Activated naive CD8-positive, alpha-beta T cell treated with anti-CD3 and anti-CD28 coated beads, Interleukin-2, amount 50 U/mL, for 16 hours (primary cell): ENCODE measurements around the gene LIM2.
A peak's percentile ranks its signal among the peaks of the same experiment; 100 is the strongest.

Source experiments
- DNase-seq: peaks from one replicate; pipeline ENCODE4 v3.0.0-alpha.2; 2020; ENCODE audit warnings: low read depth, low spot score

Gene LIM2

GRCh38 chr19:51339687-51340656 lies 47.8 kb downstream of the LIM2 start:
- DNase-seq = peak; percentile 84

GRCh38 chr19:51339313-51339686 lies 48.5 kb downstream of the LIM2 start:
- no peak for DNase-seq

DNA sequence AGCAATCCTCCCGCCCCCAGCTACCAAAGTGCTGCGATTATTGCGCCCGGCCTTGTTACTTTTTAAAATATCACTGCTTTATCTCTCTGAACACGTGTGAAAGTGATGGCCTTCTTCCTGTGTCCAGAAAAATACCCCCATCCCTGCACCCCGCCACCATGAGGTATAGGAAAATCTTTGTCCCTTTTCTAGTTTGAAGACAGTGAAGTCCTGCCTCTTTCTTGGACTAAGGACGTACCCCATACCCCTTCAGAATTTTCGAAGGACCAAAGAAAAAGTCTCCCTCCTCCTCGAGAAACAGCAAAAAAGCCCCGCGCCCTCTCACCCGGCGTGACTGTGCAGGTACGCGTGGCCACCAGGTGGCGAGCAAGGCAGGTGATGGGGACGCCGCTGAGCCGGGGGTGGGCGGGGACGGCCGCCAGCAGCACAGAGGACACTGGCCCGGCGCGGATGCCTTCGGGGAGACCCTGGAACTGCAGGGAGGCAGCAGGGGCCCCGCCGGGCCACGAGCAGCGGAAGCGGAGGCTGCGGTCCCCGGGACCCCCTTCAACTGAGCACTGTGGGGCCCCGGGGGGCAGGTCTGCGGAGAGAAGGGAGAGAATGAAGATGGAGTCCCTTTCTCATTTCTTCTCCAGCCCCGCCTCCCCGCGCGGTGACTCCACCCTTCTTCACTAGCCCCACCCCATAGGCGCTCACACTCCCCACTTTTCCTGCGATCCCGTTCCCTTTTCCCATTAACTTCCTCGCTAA lies 49.0 kb downstream of the LIM2 start:
- peak; percentile 76 for DNase-seq

GRCh38 chr19:51337861-51338562 lies 49.8 kb downstream of the LIM2 start:
- DNase-seq = no peak

DNA sequence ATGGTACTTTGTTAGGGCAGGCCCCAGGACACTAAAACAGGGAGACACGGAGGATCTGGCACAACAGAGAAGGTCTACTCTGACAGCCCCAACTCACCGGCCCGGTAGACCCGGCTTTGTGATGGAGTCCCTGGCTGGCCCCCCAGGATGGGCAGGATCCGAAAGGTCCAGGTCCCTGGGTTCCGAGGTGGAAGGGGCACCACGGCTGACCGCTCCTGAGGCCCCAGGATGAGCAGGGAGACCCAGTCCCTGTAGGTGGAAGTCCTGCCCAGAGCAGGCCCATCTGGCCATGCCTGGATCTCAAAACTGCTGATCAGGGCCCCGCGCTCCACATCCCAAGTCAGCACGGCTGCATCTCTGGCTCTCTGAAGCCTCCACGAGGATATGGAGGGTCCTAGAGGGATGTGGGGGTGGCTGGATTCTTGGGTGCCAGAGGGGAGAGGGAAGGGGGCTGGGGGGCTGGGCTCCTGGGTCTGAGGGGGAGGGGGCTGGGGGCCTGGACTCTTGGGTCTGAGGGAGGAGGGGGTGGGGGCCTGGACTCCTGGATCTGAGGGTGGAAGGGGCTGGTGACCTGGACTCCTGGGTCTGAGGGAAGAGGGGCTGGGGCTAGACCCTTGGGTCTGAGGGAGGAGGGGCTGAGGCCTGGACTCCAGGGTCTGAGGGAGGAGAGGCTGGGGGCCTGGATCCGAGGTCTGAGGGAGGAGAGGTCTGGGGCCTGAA lies 50.5 kb downstream of the LIM2 start:
- no peak for DNase-seq

- no peak for DNase-seq
These were observed 53.8 kb downstream of the LIM2 start for GRCh38 chr19:51333836-51334460.

DNA sequence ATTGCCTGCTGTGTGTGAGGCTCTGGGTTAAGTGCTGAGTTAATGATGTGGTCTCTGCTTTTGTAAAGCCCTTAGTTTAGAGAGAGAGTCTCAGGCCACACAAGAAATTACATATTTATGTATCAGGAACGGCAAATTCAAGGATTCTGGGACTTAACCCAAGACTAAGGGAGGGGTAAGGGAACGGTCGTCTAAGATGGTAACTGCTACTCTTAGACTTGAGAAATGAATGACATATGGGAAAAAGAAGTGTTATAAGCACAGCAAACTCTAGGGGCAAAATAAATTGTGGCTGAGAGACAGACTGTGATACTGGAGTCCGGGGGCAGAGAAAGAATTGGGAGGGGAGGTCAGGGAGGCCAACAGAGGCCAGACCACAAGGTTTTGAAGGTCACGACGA lies 56.1 kb downstream of the LIM2 start:
- DNase-seq = no peak

DNA sequence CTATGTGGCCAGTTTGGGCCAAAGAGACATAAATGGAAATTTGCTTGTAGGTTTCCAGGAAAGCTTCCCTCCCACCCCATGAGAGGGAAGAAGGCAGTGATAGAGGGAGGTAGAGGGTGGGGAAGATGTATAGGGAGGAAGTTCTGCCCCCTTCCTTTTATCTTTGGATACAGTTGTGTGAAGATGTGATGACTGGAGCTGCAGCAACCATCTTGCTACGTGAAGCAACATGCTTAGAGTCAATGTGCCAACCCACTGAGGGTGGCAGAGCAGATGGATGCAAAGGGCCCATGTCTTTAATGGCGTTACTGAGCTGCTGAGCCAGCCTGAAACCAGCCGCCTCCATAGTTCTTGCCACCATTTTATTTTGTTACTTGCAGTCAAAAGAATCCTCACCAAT lies 56.6 kb downstream of the LIM2 start:
- no peak for DNase-seq

DNA sequence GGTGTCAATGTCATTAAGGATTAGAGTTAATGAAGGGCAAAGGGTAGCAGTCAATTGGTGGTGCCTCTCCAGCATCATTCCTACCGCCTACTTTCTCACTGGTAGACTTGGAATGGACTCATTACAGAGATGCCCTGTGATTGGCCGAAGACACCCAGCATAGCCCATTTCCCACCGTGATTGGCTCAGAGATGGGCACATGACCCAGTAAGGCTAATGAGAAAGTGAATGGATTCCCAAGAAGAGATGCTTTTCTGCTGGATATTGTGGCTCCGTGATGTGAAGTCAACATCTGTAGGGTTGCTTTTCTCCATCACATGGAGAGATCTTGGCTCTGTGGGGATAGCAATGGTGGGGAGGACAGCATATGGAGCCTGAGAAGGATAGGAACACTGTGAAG lies 57.4 kb downstream of the LIM2 start:
- DNase-seq = no peak
